Astrocyte of the hippocampus (primary cell): ENCODE measurements around the gene MAGEA8.
"Not testable (repeated sequence)": the region's sequence is repeated elsewhere in the genome, so short reads cannot be mapped to it uniquely, and the experiment has no call there.

ENCODE experiments used
- DNase-seq: peaks from one replicate; pipeline ENCODE4 v3.0.0; 2011; ENCODE audit warnings: low read depth, low spot score

The MAGEA8 gene

DNA sequence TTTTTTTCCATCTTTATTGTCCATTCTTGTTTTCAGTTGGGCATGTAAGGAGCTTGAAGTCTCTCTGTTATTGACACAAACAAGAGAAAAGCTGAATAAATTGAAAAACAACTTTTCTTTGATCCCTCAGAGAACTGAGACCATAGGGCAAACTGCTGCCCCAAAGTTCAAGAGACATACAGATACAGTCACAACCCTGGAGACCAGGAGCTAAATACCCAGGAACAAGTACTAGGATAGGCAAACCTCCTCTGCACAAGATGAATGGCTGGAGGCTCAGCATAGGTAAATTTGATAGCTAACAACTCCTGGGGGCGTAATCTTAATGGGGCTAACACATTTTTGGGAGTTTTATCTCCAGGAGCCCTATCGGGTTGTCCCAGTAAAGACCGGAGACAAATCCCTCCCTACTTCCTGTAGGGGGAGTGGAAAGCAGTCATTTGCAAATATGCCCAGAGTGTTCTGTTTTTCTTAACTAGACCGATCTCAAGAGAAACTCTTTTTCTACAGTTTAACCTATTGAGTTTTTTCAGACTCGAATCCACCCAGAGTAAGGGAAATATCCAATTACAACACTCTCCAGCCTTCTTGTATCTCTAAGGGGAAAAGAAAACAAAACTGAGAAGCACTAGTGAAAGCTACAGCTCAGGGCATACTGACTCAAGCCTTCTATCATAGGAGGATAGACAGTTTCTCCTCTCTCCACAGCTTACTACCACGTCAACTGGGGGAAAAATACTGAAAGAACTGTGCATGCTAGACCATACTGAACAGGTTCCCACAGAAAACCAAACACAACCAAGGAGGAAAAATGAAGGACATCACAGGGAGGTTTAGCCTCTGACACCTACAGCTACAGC lies 23.1 kb downstream of the MAGEA8 start:
- DNase-seq = no peak

DNA sequence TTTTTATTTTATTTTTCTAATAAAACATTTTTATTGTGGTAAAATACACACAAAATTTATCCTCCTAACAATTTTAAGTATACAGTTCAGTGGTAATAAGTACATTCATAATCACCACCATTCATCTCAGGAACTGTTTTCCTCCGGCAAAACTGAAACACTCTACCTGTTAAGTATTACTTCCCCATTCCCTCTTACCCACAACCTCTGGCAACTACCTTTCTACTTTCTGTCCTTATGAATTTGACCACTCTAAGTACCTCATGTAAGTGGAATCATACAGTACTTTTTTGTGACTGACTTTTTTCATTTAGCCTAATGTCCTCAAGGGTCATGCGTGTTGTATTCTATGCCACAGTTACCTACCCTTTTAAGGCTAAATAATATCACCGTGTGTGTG lies 27.3 kb downstream of the MAGEA8 start:
- no peak for DNase-seq

GRCh38 chrX:149908727-149909126 lies 27.7 kb downstream of the MAGEA8 start:
- DNase-seq = no peak

DNA sequence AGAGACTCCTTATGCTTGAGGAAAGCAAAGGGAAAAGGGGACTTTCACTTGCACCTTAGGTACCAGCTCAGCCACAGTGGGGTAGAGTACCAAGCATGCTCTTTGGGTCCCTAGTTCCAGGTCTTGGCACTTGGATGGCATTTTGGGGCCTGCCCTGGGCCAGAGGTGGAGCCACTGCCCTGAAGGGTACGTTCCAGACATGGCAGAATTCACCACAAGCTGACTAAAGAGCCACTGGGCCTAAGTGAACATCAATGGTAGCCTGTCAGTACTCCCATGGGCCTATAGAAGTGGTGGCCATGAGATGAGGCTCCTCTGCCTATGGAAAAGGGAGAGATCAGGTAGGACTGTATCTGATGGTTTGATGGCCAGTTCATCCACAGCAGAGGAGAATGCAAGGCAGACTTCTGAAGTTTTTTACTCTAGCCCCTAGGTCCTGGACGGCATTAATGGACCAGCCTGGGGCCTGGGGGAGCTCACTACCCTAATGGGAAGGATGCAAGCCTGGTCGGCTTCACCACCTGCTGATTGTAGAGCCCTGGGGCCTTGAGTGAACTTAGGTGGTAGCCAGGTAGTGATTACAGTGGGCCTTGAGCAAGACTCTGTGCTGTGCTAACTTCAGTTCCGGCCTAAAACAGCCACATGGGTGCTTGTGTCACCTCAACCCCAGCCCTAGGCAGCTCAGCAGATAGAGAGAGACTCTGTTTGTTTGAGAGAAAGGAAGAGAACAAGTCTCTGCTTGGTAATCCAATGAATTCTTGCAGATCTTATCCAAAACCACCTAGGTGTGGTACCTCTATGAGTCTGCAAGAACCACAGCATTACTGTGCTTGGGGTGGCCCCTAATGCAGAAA lies 28.6 kb downstream of the MAGEA8 start:
- DNase-seq = no peak

GRCh38 chrX:149910178-149910695 lies 29.3 kb downstream of the MAGEA8 start:
- DNase-seq = no peak

- DNase-seq = no peak
Measured at GRCh38 chrX:149916745-149917392, 35.9 kb downstream of the MAGEA8 start.

GRCh38 chrX:149923836-149924235 lies 42.9 kb downstream of the MAGEA8 start:
- not testable (repeated sequence) for DNase-seq

DNA sequence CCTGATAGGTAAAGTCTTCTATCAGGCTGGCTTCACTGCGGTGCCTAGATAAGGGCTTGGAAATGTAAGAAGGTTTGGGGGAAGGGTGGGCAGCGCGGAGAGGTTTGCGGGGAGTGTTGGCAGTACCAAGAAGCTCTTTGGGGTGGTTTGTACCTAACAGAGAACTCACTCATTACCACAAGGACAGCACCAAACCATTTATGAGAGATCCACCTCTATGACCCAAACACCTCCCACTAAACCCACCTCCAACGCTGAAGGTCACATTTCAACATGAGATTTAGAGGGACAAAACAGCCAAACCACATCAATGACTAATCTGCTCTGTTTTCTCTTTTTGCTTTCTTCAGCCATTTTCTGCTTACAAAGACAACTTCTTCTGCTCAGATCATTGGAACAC lies 43.5 kb downstream of the MAGEA8 start:
- not testable (repeated sequence) for DNase-seq

DNA sequence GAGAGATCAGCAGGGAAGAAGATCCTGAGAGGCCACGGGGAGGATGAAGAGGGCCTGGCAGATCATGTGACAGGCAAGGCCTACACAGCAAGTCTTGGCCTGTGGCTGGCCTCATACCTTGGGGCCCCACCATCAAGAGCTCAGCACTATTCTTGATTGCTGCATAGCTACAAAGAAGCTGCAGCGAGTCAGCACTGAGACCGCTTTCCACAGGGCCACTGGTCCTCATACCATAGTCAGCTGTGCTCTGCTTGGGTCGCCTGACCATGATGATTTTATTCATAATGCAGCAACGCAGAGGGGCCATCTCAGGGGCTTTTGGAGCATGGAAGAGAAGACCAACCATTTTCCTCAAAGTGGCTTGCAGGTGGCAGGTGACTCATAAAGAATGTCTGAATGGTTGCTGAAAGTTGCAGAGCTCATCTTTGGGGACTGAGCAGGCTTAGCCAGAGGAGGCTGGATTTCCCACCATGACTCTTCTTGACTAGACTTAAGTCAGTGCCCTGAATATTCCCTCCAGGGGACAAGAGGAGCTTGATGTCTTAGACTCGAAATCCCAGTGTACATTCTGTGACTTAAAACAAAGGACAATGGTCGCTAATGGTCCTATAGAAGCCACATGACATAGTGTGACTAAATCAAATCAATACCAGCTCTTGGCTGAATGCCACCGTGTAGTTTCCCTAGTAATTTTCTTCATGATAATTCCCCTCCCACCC lies 46.4 kb downstream of the MAGEA8 start:
- DNase-seq = not testable (repeated sequence)

DNA sequence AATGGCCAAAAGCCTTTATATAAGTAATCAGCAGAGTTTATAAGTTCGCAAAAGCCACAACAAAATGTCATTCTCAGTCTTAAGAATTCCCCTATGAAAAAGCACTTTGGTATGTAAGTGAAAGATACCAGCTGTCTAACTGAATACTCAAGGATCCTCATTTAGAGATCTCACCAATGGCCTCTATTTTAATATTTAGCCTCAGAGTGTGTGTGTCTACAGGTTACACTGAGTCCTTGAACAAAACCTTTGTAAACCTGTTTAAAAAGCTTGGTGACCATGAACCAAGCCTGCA lies 46.9 kb downstream of the MAGEA8 start:
- DNase-seq = not testable (repeated sequence)

DNA sequence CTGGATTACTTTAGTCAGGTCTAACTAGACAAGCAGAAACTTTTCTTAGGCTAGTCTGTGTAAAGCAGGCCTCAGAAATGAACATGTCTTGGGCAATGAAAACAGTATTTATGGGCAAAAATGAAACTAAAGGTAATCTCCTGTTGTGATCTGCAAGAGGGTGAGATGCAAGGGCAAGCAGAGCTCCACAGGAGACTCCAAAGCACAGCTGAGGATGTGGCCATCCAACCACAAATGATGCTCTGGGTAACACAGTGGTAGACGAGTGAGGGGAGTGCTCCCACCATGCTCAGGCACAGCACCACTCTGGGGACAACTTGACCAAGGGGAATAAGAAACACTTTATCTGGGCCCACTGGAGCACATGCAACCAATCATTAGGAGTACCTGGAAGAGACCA lies 47.7 kb downstream of the MAGEA8 start:
- DNase-seq = not testable (repeated sequence)

GRCh38 chrX:149929400-149929799 lies 48.4 kb downstream of the MAGEA8 start, which contains the start of gene HSFX4:
HSFX4 (plus strand) TSS chrX:149929573; CDS start chrX:149929645, 72 bp downstream.
- DNase-seq = not testable (repeated sequence)

GRCh38 chrX:149931355-149931754 lies 50.4 kb downstream of the MAGEA8 start:
- DNase-seq = not testable (repeated sequence)

DNA sequence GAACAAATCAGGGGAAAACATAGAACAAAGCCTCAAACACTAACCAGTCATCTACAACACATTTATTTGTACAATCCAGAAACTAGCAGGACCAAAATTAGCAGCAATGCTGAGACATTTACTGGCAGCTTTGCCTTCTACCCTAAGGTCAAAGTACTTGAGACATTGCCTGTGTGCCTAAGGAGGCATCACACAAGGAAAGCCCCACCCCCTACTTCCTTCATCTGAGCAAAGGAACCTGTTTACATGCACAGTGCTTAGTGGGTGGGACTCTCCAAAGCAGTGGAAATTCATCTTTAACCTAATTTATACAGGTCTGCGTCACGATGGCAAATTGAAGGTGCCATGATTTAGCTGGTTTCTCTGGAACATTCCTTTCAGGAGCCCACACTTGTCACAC lies 51.2 kb downstream of the MAGEA8 start:
- DNase-seq = not testable (repeated sequence)

DNA sequence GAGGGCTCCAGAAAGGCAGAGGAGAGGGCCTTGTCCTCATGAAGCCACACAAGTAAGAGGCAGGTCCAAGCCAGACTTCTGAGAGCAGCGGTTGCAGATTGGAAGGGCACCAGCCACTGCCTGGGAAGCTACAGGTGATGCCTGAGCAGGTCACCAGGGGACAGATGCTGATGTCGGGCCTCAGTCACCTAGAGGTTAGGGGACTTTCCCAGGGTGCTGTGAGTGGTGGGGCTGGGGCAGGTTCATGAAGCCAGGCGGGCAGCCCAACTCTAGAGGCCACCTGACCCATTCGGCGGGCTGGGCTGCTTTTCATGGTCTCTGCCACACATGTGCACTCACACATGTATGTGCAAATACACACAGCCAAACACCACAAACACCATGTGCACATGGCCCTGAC lies 52.0 kb downstream of the MAGEA8 start:
- DNase-seq = not testable (repeated sequence)

DNA sequence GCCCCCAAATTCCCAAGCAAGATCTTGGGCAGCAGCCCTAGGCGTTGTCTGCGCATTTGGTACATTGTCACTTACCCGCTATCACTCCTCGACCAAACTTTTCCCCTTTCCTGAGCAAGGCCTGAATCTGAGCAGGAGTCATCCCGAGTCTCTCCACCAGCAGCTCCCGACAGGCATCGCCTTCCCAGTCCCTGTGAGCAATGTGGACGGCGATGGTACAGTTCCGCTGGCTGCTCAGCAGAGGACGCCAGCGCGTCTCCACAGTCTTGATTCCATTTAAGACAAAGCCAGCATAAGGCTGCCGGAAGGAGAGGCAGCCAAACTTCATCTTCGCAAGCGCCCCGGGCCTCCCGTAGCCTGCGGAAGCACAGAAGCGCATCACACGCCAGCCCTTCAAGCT lies 52.6 kb downstream of the MAGEA8 start:
- DNase-seq = not testable (repeated sequence)
